Peyer's patch (tissue), 4 donors: Measurements from ENCODE around the gene SLC6A16.
"Not testable (repeated sequence)": the region's sequence is repeated elsewhere in the genome, so short reads cannot be mapped to it uniquely, and the experiment has no call there.

Experiments used
- CTCF ChIP-seq, 6 experiments: fragments of 450-650 bp in 4 of 6; fragments of 200-600 bp in 2 of 6; sonication (generic) in 1 of 6; IDR thresholded peaks; one replicate each; pipeline ENCODE4 v1.5.1; 2017 to 2019; ENCODE audit warnings: antibody characterized with exemption in 6 of 6, mild to moderate bottlenecking in 3 of 6, moderate library complexity in 1 of 6
- POLR2A ChIP-seq, 2 donors: fragments of 450-650 bp; IDR thresholded peaks; one replicate each; pipeline ENCODE4 v1.5.1; 2017; ENCODE audit warnings: antibody characterized with exemption in 2 of 2, mild to moderate bottlenecking in 2 of 2, moderate library complexity in 2 of 2

DNA sequence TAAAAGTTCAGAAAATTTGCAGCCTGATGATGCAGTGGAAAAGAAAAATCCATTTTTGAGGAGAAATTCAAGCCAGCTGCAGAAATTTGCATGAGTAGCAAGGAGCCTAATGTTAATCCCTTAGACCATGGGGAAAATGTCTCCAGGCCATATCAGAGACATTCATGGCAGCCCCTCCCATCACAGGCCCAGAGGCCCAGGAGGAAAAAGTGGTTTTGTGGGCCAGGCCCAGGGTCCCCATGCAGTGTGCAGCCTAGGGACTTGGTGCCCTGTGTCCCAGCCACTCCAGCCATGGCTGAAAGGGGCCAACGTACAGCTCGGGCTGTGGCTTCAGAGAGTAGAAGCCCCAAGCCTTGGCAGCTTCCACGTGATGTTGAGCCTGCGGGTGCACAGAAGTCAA lies 36.8 kb downstream of the SLC6A16 start:
- TF ChIP-seq CTCF, POLR2A (IDR thresholded peaks at IDR 0.05): not testable (repeated sequence)
